Muscle layer of duodenum (tissue), 2 donors: ENCODE measurements around the gene ABL2.
"Not testable (repeated sequence)": the region's sequence is repeated elsewhere in the genome, so short reads cannot be mapped to it uniquely, and the experiment has no call there.

Source experiments
- H3K27ac ChIP-seq: one replicate; pipeline ENCODE4 v1.7.0; 2013; ENCODE audit warnings: mild to moderate bottlenecking, low read length
- H3K27me3 ChIP-seq: one replicate; pipeline ENCODE4 v1.7.0; 2013; ENCODE audit warnings: low read depth, mild to moderate bottlenecking, control low read depth, low read length
- H3K36me3 ChIP-seq, 2 donors: one replicate each; pipeline ENCODE4 v1.7.0; 2013; ENCODE audit warnings: low read length in 2 of 2, control low read depth in 1 of 2, mild to moderate bottlenecking in 1 of 2; ENCODE audit not compliant: insufficient read depth in 2 of 2, control insufficient read depth in 1 of 2
- H3K4me1 ChIP-seq, 2 donors: one replicate each; pipeline ENCODE4 v1.7.0; 2013; ENCODE audit warnings: low read length in 2 of 2, mild to moderate bottlenecking in 2 of 2, control low read depth in 1 of 2, moderate library complexity in 1 of 2; ENCODE audit not compliant: insufficient read depth in 2 of 2, control insufficient read depth in 1 of 2
- H3K4me3 ChIP-seq, 2 donors: one replicate each; pipeline ENCODE4 v1.7.0; 2013; ENCODE audit warnings: low read length in 2 of 2, low read depth in 1 of 2, mild to moderate bottlenecking in 1 of 2
- H3K9me3 ChIP-seq, 2 donors: one replicate each; pipeline ENCODE4 v1.7.0; 2013; ENCODE audit warnings: low read length in 2 of 2, control low read depth in 1 of 2, mild to moderate bottlenecking in 1 of 2; ENCODE audit not compliant: control insufficient read depth in 1 of 2
- donor health status: healthy.

The ABL2 gene

DNA sequence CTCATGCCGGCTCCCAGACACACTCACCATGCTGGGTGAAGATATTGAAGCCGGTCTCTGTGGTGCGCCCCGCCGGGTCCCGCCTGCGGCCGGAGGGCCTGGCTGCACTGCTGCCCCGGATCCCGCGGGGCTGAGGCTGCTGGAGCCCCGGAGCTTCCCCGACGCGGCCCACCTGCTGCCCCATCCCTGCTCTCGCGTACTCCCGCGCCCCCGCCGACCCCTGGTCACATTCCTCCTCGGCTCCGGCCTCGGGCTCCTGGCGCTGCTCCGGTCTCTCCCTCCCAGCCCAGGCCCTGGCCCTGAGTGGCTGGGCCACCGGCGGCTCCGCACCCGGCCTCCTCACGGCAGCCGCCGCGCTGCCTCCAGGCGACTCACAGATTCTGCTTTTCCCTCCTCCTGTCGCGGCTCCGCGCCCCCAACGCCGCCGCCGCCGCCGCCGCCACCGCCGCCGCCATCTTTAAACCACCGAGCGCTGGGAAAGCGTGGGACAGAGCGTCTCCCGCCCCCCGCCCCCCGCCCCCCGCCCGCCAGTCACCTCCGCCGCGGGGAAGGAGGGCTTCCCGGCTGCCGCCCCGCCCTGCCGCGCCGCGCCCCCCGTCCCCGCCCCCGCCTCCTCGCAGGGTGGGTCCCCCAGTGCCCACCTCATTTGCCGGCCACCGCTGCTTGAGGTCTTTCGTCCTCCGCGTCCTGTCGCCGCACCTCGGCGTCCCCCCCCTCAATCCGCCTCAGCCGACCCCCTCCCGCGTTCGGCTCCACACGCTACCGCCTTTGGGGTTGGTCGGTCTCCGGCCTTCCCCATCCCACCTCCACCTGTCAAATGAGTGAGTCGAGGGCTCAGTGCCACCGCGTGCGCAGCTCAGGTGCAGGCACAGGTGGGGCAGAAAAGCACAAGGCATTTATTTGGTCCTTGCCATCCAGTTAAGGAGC lies at the start of gene ABL2:
Gene ABL2 (minus strand): TSS at position 464 of the 927 bp plus-strand sequence. CDS start 280 bp downstream, at position 184.
- H3K36me3 ChIP-seq, result no peaks in the 10 kb centered on the region
- peak within 1 kb of the TSS; percentile 91 to 92 for H3K4me3 ChIP-seq
- H3K4me1 ChIP-seq, result peaks cover 9 to 10% of the 10 kb centered on the region in 2 donors
- H3K9me3 ChIP-seq, result no peaks in the 10 kb centered on the region
- peak within 1 kb of the TSS; percentile 64 for H3K27ac ChIP-seq
- no peaks in the 10 kb centered on the region for H3K27me3 ChIP-seq

DNA sequence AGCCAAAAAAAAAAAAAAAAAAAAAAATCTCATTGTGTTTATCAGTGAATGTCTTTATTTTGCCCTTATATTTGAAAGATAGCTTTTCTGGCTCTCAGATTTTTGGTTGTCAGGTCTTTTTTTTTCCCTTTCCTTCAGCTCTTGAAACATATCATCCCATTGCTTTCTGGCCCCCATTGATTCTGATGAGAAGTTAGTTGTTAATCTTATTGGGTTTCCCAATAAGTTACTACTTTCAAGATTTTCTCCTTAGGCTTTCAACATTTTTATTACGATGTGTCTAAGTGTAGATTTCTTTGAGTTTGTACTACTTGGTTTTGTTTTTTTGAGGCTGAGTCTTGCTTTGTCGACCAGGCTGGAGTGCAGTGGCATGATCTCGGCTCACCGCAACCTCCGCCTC lies 49.4 kb upstream of the ABL2 start:
- H3K27me3 ChIP-seq, result no peaks in the 10 kb centered on the region
- no peaks in the 10 kb centered on the region for H3K36me3 ChIP-seq
- no peaks in the 10 kb centered on the region for H3K4me1 ChIP-seq
- H3K9me3 ChIP-seq, result peaks cover 4 to 6% of the 10 kb centered on the region in 2 donors
- H3K4me3 ChIP-seq, result no peak overlapping the region
- H3K27ac ChIP-seq, result no peak overlapping the region

GRCh38 chr1:179274424-179274823 lies 44.9 kb upstream of the ABL2 start:
- H3K4me1 ChIP-seq, H3K9me3 ChIP-seq, H3K27ac ChIP-seq, H3K36me3 ChIP-seq, H3K27me3 ChIP-seq, H3K4me3 ChIP-seq: not testable (repeated sequence)

DNA sequence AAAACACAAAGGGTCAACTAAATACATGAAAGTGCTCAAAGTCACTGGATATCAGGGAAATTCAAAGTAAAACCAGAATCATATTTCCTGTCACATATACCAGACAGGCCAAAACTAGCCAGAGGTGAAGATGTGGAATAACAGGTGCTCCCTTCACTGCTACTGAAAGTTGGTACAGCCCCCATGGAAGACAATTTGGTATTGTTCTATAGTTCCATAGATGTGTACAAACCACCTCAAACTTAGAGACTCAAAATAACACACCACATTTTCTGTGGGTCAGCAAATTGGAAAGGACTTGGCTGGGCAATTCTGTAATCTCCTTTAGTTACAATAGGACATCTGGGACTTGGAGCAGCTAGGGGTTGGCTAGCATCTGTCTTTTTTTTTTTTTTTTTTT lies 39.6 kb upstream of the ABL2 start:
- Histone ChIP-seq H3K4me1 (no peaks in the 10 kb centered on the region), H3K36me3 (no peaks in the 10 kb centered on the region), H3K27me3 (no peaks in the 10 kb centered on the region), H3K27ac (no peak overlapping the region), H3K4me3 (no peak overlapping the region), H3K9me3 (no peaks in the 10 kb centered on the region)

- H3K4me1 ChIP-seq, result no peaks in the 10 kb centered on the region
- H3K36me3 ChIP-seq, result no peaks in the 10 kb centered on the region
- no peaks in the 10 kb centered on the region for H3K27me3 ChIP-seq
- H3K4me3 ChIP-seq, result no peak overlapping the region
- H3K9me3 ChIP-seq, result no peaks in the 10 kb centered on the region
- no peak overlapping the region for H3K27ac ChIP-seq
Measured at GRCh38 chr1:179264507-179264906, 35.0 kb upstream of the ABL2 start.

DNA sequence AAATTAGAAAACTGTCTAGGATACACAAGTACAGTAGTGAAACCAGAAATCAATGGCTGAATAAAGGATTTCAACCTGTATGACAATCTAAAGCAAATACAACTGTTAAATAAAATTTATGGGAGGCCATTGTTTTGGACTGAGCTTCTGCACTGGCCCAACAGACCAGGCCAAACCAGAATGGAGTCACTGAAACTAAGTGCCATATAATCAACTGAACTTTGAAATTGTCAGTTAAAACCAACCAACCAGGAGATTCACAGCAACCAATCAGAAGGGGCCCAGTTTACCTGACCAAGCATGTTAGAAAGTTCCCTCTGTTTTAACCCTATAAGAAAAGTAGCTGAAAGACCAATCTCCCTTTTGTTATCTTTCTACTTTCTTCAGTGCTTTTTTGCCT lies 33.6 kb upstream of the ABL2 start:
- no peak overlapping the region for H3K27ac ChIP-seq
- H3K27me3 ChIP-seq, result no peaks in the 10 kb centered on the region
- no peaks in the 10 kb centered on the region for H3K36me3 ChIP-seq
- H3K9me3 ChIP-seq, result no peaks in the 10 kb centered on the region
- no peak overlapping the region for H3K4me3 ChIP-seq
- H3K4me1 ChIP-seq, result no peaks in the 10 kb centered on the region

- Histone ChIP-seq H3K36me3 (no peaks in the 10 kb centered on the region), H3K27ac (no peak overlapping the region), H3K27me3 (no peaks in the 10 kb centered on the region), H3K9me3 (no peaks in the 10 kb centered on the region), H3K4me3 (no peak overlapping the region), H3K4me1 (no peaks in the 10 kb centered on the region)
Measured at GRCh38 chr1:179262183-179262582, 32.7 kb upstream of the ABL2 start.

DNA sequence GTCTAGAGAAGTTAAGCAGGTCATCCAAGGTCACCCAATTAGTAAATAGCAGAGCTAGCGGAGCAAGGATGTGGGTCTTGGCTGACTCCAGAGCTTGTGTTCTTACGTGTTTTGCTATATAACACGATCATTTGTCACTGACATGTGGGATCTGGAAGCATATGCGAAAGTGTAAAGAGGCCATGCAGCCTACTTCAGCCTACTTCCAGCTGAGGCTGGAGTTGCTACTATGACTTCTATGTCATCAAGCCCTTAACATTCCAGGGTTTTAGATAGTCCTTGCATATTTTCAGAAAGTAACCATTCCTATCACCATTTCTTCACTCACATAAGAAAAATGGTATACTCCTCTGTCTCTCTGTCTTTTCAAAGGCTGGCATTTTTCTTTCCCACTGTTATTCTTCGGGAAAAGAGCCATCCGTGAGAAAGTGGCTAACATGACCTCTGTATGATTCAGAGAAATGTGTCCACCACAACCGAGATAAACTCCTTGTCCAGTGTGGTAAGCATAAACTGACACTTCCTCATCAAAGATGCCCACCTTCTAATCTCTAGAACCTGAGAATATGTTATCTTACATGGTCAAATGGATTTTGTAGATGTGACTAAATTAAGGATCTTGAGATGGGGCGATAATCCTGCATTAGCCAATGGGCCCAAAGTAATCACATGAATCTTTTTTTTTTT lies 24.0 kb upstream of the ABL2 start:
- no peaks in the 10 kb centered on the region for H3K36me3 ChIP-seq
- no peak overlapping the region for H3K4me3 ChIP-seq
- H3K4me1 ChIP-seq, result no peaks in the 10 kb centered on the region
- no peaks in the 10 kb centered on the region for H3K27me3 ChIP-seq
- no peak overlapping the region for H3K27ac ChIP-seq
- no peaks in the 10 kb centered on the region for H3K9me3 ChIP-seq

DNA sequence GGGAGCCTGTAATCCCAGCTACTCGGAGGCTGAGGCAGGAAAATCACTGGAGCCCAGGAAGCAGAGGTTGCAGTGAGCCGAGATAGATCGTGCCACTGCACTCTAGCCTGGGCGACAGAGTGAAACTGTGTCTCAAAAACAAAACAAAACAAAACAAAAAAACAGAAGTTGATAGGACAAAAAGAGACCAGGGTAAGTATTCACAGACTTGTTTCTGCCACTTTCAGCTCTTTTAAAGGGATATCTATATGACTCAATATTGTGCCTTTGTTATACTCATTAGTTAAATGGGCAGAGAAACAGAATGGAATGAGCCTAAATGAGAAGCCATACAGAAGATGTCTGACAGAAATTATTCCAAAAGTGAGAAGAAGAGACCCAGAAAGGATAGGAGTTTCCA lies 23.1 kb upstream of the ABL2 start:
- H3K4me1 ChIP-seq, result no peaks in the 10 kb centered on the region
- no peaks in the 10 kb centered on the region for H3K36me3 ChIP-seq
- H3K27ac ChIP-seq, result no peak overlapping the region
- no peaks in the 10 kb centered on the region for H3K9me3 ChIP-seq
- H3K4me3 ChIP-seq, result no peak overlapping the region
- no peaks in the 10 kb centered on the region for H3K27me3 ChIP-seq

DNA sequence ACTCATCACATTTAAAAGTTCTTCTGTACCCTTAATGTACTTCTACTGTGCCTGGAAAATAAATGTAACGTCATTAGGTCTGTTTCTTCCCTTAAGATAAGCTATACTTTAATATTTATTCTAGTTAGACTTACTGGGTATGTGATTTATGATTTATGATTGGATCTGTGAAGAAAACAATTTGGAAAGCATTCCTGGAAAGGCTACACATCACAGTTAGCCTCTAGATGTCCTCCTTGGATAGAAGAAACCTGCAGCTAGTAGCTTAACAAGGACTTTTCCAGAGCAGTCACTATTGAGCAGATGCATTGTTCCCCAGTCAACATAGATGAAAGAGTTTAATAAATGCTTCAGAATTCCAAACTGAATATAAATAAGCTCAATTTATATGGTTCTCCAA lies 22.2 kb upstream of the ABL2 start:
- Histone ChIP-seq H3K27me3 (no peaks in the 10 kb centered on the region), H3K36me3 (no peaks in the 10 kb centered on the region), H3K4me1 (no peaks in the 10 kb centered on the region), H3K4me3 (no peak overlapping the region), H3K27ac (no peak overlapping the region), H3K9me3 (no peaks in the 10 kb centered on the region)

GRCh38 chr1:179247923-179248322 lies 18.4 kb upstream of the ABL2 start:
- Histone ChIP-seq H3K36me3 (no peaks in the 10 kb centered on the region), H3K9me3 (no peaks in the 10 kb centered on the region), H3K27ac (no peak overlapping the region), H3K4me3 (no peak overlapping the region), H3K4me1 (no peaks in the 10 kb centered on the region), H3K27me3 (no peaks in the 10 kb centered on the region)
